ENCODE data around the gene ANKS3.

Gene ANKS3

GRCh38 chr16:4733211-4733742 is 794 bp downstream of the ANKS3 start:
- peak overlapping the region; percentile 96 for H3K4me3 ChIP-seq (ENCODE audit: low read depth, low read length)
- DNase-seq (ENCODE audit: low read depth), result no peak
- in situ Hi-C loops (cut with HindIII; ENCODE audit: low sequenced_read_pairs), result no loop called here
- TF ChIP-seq CTCF (IDR thresholded peaks at IDR 0.05; ENCODE audit: low read depth, low read length, missing control alignments), result no peak

- in situ Hi-C loops (cut with HindIII; ENCODE audit: low sequenced_read_pairs), result no loop called here
- TF ChIP-seq CTCF (IDR thresholded peaks at IDR 0.05; ENCODE audit: low read depth, low read length, missing control alignments), result no peak
- H3K4me3 ChIP-seq (ENCODE audit: low read depth, low read length), result no peak overlapping the region
- no peak for DNase-seq (ENCODE audit: low read depth)
These were observed 4.2 kb downstream of the ANKS3 start for GRCh38 chr16:4729876-4730275.

- no peak for TF ChIP-seq CTCF (IDR thresholded peaks at IDR 0.05; ENCODE audit: low read depth, low read length, missing control alignments)
- DNase-seq (ENCODE audit: low read depth), result no peak
- H3K4me3 ChIP-seq (ENCODE audit: low read depth, low read length), result no peak overlapping the region
- in situ Hi-C loops (cut with HindIII; ENCODE audit: low sequenced_read_pairs), result no loop called here
These were observed 5.4 kb downstream of the ANKS3 start for GRCh38 chr16:4728676-4729075.

GRCh38 chr16:4726616-4727015 is 7.5 kb downstream of the ANKS3 start:
- in situ Hi-C loops (cut with HindIII; ENCODE audit: low sequenced_read_pairs), result no loop called here
- no peak overlapping the region for H3K4me3 ChIP-seq (ENCODE audit: low read depth, low read length)
- TF ChIP-seq CTCF (IDR thresholded peaks at IDR 0.05; ENCODE audit: low read depth, low read length, missing control alignments), result no peak
- no peak for DNase-seq (ENCODE audit: low read depth)

- in situ Hi-C loops (cut with HindIII; ENCODE audit: low sequenced_read_pairs), result no loop called here
- TF ChIP-seq CTCF (IDR thresholded peaks at IDR 0.05; ENCODE audit: low read depth, low read length, missing control alignments), result no peak
- H3K4me3 ChIP-seq (ENCODE audit: low read depth, low read length), result no peak overlapping the region
- no peak for DNase-seq (ENCODE audit: low read depth)
These were observed 9.3 kb downstream of the ANKS3 start for GRCh38 chr16:4724661-4725270.

GRCh38 chr16:4723071-4723767 is 10.9 kb downstream of the ANKS3 start:
- H3K4me3 ChIP-seq (ENCODE audit: low read depth, low read length), result no peak overlapping the region
- no peak for TF ChIP-seq CTCF (IDR thresholded peaks at IDR 0.05; ENCODE audit: low read depth, low read length, missing control alignments)
- no peak for DNase-seq (ENCODE audit: low read depth)
- in situ Hi-C loops (cut with HindIII; ENCODE audit: low sequenced_read_pairs), result no loop called here
